ENCODE data around the gene CRTAC1. TPM values are rescaled to one million over a fixed set of nuclear protein-coding genes. Genes with fewer than 3 reads are reported as not detected.

Gene CRTAC1
- polyA plus RNA-seq, 2 of the 4 experiments (the other 2 are of a cell fraction) = 0.32 to 0.39 TPM

DNA sequence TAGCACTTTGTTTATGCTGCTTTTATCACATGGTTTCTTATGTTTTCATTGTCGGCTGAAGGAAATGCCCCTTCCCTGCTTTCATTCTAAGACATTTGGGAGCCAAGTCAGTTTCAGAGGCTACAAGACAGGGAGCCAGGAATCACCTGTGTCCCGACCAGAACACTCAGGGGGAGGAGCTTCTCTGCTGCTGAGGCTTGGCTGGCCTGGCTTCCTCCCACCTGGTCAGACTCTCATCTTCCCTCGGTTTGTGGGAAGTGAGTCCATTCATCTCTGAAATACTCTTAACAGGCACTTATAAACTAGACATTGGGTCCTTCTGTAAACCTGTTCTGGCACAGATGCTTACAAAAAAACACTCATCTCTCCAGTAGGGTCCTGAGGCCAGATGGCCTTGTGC, 200.4 kb downstream of the CRTAC1 start:
- ChIA-PET CTCF (interaction anchor here (1.1 to 3.9 kb wide), 3 partner anchors 11 to 39 kb away, joined by 3 to 30 read pairs (median 22); no protein-coding TSS in a partner anchor), POLR2A (no interaction called here)
- FAIRE-seq (no peak), ATAC-seq (no peak), DNase-seq (ENCODE audit: low read depth in 1 of 2, low spot score in 1 of 2) (no peak)
- Histone ChIP-seq H3K4me1 (peaks cover 22% of the 10 kb centered on the region), H3K9me3 (no peaks in the 10 kb centered on the region), H3K4me2 (no peak overlapping the region), H3K4me3 (no peak overlapping the region), H3K27ac (no peak overlapping the region)
- 45% methylated on average over 3 of the region's 3 CpGs for WGBS (ENCODE audit: missing lambda C conversion rate)
- TF ChIP-seq POLR2A (IDR thresholded peaks at IDR 0.05; ENCODE audit: low read length) = no peak
- no peak for TF ChIP-seq RCOR1 (IDR thresholded peaks at IDR 0.05; ENCODE audit: low read depth, low read length)

DNA sequence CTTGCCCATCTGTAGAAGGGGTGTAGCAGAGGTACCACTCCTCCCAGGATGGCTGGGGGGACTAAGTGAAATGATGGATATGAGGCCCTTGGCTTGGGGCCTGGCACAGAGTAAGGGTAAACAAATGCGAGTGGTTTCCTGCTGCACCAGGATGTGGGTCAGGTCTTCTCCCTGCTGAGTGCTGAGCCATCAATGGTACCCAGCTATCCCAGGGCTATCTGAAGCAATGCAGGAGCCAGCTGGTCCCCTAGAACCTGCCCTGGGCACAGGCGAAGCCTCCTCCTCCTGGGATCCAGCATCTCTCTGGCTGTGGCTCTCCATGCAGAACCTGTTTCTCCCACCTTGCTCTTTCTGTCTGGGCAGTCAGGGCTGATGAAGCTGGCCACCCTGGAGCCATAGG, 201.7 kb downstream of the CRTAC1 start:
- H3K4me2 ChIP-seq = peak overlapping the region; percentile 11; the same call in 1 of the 3 replicates
- H3K4me3 ChIP-seq = no peak overlapping the region
- no peaks in the 10 kb centered on the region for H3K9me3 ChIP-seq
- CTCF ChIA-PET = interaction anchor here (0.6 to 4.1 kb wide), 8 partner anchors 10 to 1869 kb away, joined by 3 to 29 read pairs (median 4); no protein-coding TSS in a partner anchor
- FAIRE-seq (no peak), DNase-seq (ENCODE audit: low read depth in 1 of 2, low spot score in 1 of 2) (no peak), ATAC-seq (peak; percentile 26 to 32; a peak in 4 of 6 replicates)
- H3K4me1 ChIP-seq = peaks cover 22% of the 10 kb centered on the region
- WGBS (ENCODE audit: missing lambda C conversion rate) = 79% methylated on average over 2 of the region's 2 CpGs
- TF ChIP-seq, protein P1, sequence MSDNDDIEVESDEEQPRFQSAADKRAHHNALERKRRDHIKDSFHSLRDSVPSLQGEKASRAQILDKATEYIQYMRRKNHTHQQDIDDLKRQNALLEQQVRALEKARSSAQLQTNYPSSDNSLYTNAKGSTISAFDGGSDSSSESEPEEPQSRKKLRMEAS (IDR thresholded peaks at IDR 0.05) = no peak
- no peak for TF ChIP-seq JUN (IDR thresholded peaks at IDR 0.05)
- TF ChIP-seq, protein P2, sequence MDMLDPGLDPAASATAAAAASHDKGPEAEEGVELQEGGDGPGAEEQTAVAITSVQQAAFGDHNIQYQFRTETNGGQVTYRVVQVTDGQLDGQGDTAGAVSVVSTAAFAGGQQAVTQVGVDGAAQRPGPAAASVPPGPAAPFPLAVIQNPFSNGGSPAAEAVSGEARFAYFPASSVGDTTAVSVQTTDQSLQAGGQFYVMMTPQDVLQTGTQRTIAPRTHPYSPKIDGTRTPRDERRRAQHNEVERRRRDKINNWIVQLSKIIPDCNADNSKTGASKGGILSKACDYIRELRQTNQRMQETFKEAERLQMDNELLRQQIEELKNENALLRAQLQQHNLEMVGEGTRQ (IDR thresholded peaks at IDR 0.05) = no peak
- TF ChIP-seq MAZ (IDR thresholded peaks at IDR 0.05; ENCODE audit: borderline replicate concordance, low read depth, low read length) = no peak
- TF ChIP-seq KDM5A (IDR thresholded peaks at IDR 0.05) = no peak
- no peak for TF ChIP-seq HOXA7 (CRISPR knock-in tag; IDR thresholded peaks at IDR 0.05)
- no peak for TF ChIP-seq JUNB (IDR thresholded peaks at IDR 0.05)
- TF ChIP-seq, protein P3, sequence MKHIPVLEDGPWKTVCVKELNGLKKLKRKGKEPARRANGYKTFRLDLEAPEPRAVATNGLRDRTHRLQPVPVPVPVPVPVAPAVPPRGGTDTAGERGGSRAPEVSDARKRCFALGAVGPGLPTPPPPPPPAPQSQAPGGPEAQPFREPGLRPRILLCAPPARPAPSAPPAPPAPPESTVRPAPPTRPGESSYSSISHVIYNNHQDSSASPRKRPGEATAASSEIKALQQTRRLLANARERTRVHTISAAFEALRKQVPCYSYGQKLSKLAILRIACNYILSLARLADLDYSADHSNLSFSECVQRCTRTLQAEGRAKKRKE (CRISPR knock-in tag; IDR thresholded peaks at IDR 0.05; ENCODE audit: low read depth) = no peak
- TF ChIP-seq, protein P4, sequence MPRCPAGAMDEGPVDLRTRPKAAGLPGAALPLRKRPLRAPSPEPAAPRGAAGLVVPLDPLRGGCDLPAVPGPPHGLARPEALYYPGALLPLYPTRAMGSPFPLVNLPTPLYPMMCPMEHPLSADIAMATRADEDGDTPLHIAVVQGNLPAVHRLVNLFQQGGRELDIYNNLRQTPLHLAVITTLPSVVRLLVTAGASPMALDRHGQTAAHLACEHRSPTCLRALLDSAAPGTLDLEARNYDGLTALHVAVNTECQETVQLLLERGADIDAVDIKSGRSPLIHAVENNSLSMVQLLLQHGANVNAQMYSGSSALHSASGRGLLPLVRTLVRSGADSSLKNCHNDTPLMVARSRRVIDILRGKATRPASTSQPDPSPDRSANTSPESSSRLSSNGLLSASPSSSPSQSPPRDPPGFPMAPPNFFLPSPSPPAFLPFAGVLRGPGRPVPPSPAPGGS (IDR thresholded peaks at IDR 0.05) = no peak
- peak overlapping the region; percentile 11 to 68; a peak in 3 of 6 replicates for H3K27ac ChIP-seq
- POLR2A ChIA-PET = interaction anchor here (1.3 kb wide), 1 partner anchor 61 kb away, joined by 4 read pairs; no protein-coding TSS in a partner anchor

DNA sequence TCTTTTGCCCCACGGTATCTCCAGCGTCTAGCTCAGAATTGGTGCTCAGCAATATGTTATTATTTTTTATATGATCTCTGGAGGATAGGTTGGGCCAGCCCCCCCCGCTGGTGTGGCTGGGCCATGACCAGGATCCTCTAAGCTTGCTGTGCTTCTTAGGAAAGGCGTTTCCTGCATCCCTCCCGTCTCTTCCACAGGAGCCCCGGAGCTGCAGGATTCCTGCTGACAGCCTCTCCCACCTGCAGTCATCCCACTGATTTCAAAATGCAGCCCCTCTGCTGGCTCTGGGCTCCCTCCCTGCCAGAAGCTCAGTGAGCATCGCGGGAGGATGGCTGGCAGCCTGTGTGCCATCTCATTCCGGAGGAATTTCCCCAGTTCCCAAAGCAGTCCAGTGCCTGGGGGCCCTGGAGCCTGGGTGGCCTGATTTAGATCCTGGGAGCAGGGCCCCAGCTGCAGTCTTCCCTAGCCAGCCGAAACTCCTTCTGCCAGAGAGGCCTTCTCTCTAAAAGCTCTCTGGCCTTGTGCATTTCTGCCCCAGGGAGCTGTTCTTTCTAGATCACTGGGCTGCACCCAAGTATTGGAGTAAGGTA, 202.6 kb downstream of the CRTAC1 start:
- H3K4me1 ChIP-seq = peaks cover 22% of the 10 kb centered on the region
- H3K27ac ChIP-seq = peak overlapping the region in 1 of 2 experiments; percentile 68; a peak in 3 of 6 replicates
- POLR2A ChIA-PET = interaction anchor here (0.9 to 1.3 kb wide), 2 partner anchors 15 to 62 kb away, joined by 3 to 4 read pairs; no protein-coding TSS in a partner anchor
- CTCF ChIA-PET = interaction anchor here (0.7 to 4.1 kb wide), 13 partner anchors 9 to 218 kb away, joined by 3 to 29 read pairs (median 4); partner anchors contain the start of genes GOLGA7B and SFRP5
- H3K4me3 ChIP-seq = no peak overlapping the region
- 34% methylated on average over 9 of the region's 10 CpGs for WGBS (ENCODE audit: missing lambda C conversion rate)
- no peak for FAIRE-seq
- no peak for DNase-seq (ENCODE audit: low read depth in 1 of 2, low spot score in 1 of 2)
- peak overlapping the region; percentile 15; the same call in 2 of the 3 replicates for H3K4me2 ChIP-seq
- TF ChIP-seq, protein P2 (IDR thresholded peaks at IDR 0.05) = no peak
- TF ChIP-seq, protein P4 (IDR thresholded peaks at IDR 0.05) = no peak
- TF ChIP-seq EHMT2 (IDR thresholded peaks at IDR 0.05; ENCODE audit: low read depth) (no peak), TP53 (CRISPR knock-in tag; IDR thresholded peaks at IDR 0.05) (no peak), POLR2A (IDR thresholded peaks at IDR 0.05; ENCODE audit: low read length) (no peak), NR3C1 (IDR thresholded peaks at IDR 0.05) (no peak)
- ATAC-seq = peak; percentile 40 to 67; a peak in 3 of 6 replicates
- H3K9me3 ChIP-seq = no peaks in the 10 kb centered on the region

Data from A549 (cell line).